Neural progenitor cell (in vitro differentiated cells): ENCODE data around the gene KLK7. TPM values are rescaled to one million over a fixed set of nuclear protein-coding genes. Genes with fewer than 3 reads are reported as not detected.

Source experiments
- DNase-seq: peaks from one replicate; pipeline ENCODE4 v3.0.0-alpha.2; 2016; ENCODE audit warnings: low spot score
- H2AFZ ChIP-seq: fragments of 200-600 bp; sonication (generic); replicated peaks from 2 replicates; pipeline ENCODE4 v1.6.1; 2016; ENCODE audit warnings: antibody characterized with exemption
- H3F3A ChIP-seq: fragments of 200-600 bp; sonication (generic); 2 replicates; pipeline ENCODE4 v1.6.1; 2016; ENCODE audit warnings: antibody characterized with exemption, low read depth
- H3K27ac ChIP-seq: fragments of 200-600 bp; sonication (generic); 2 replicates; pipeline ENCODE4 v1.5.1; 2016; ENCODE audit warnings: mild to moderate bottlenecking
- H3K27me3 ChIP-seq: fragments of 200-600 bp; sonication (generic); 2 replicates; pipeline ENCODE4 v1.6.1; 2016; ENCODE audit warnings: mild to moderate bottlenecking, moderate library complexity
- H3K36me3 ChIP-seq: fragments of 200-600 bp; sonication (generic); 2 replicates; pipeline ENCODE4 v1.5.1; 2016
- H3K4me1 ChIP-seq: fragments of 200-600 bp; sonication (generic); 2 replicates; pipeline ENCODE4 v1.6.1; 2016; ENCODE audit warnings: mixed run types
- H3K4me2 ChIP-seq: fragments of 200-600 bp; sonication (generic); 2 replicates; pipeline ENCODE4 v1.6.1; 2016
- H3K4me3 ChIP-seq: fragments of 200-600 bp; sonication (generic); 2 replicates; pipeline ENCODE4 v1.5.1; 2016
- H3K79me2 ChIP-seq: fragments of 200-600 bp; sonication (generic); 2 replicates; pipeline ENCODE4 v1.6.1; 2016; ENCODE audit warnings: low read depth
- H3K9ac ChIP-seq: fragments of 200-600 bp; sonication (generic); 2 replicates; pipeline ENCODE4 v1.6.1; 2016
- H3K9me3 ChIP-seq: fragments of 200-600 bp; sonication (generic); 2 replicates; pipeline ENCODE4 v1.5.1; 2016; ENCODE audit warnings: low read depth
- H4K20me1 ChIP-seq: fragments of 200-600 bp; sonication (generic); 2 replicates; pipeline ENCODE4 v1.6.1; 2016; ENCODE audit warnings: low read depth
- H3K27ac Mint-ChIP-seq: 3 replicates; pipeline ENCODE4 v1.8.0; 2021; ENCODE audit warnings: mixed read lengths
- H3K27me3 Mint-ChIP-seq: 2 replicates; pipeline ENCODE4 v1.8.0; 2022; ENCODE audit warnings: low read depth, mild to moderate bottlenecking, inconsistent platforms, moderate library complexity, mixed read lengths; ENCODE audit not compliant: insufficient read depth
- H3K36me3 Mint-ChIP-seq: 3 replicates; pipeline ENCODE4 v1.8.0; 2021; ENCODE audit warnings: mixed read lengths
- H3K4me1 Mint-ChIP-seq: 3 replicates; pipeline ENCODE4 v1.8.0; 2021; ENCODE audit warnings: mixed read lengths
- H3K4me3 Mint-ChIP-seq: 3 replicates; pipeline ENCODE4 v1.8.0; 2021; ENCODE audit warnings: mild to moderate bottlenecking, moderate library complexity, mixed read lengths
- H3K9me3 Mint-ChIP-seq: 3 replicates; pipeline ENCODE4 v1.8.0; 2020; ENCODE audit warnings: mixed read lengths
- EZH2 ChIP-seq: fragments of 200-600 bp; sonication (generic); IDR thresholded peaks from 2 replicates; pipeline ENCODE4 v1.6.1; 2017; ENCODE audit warnings: antibody characterized with exemption, mild to moderate bottlenecking, moderate library complexity
- EZH2phosphoT487 ChIP-seq: fragments of 200-600 bp; sonication (generic); IDR thresholded peaks from 2 replicates; pipeline ENCODE4 v1.6.1; 2017; ENCODE audit warnings: antibody characterized with exemption
- total RNA-seq: library from RNA; depleted of rRNA; stranded (reverse); fragments of >200 nt; gene quantifications from 2 replicates; pipeline ENCODE4 v1.2.3, GENCODE V29; 2015; ENCODE audit warnings: low replicate concordance
- TF ChIP-seq, protein P1 (sequence below): fragments of 200-600 bp; sonication (generic); IDR thresholded peaks from 2 replicates; pipeline ENCODE4 v1.5.1; 2017; ENCODE audit warnings: antibody characterized with exemption, mild to moderate bottlenecking

The KLK7 gene
- total RNA-seq, 1 donor from 2014 or later = 0.36 TPM

DNA sequence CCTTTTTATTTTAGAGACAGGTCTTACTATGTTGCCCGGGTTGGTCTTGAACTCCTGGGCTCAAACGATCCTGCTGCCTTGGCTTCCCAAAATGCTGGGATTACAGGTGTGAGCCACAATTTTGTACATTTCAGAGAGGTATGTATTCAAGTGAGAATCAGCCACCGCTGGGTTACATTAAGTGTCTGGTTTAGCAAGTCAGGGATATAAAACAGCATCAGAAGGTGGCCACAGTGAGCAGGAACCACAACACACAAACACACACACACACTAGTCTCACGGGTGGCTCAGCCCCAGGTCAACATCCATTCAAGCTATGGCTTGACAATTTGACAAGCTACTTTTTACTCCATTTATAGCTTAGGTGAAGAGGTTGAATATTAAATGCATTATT, 51.0 kb downstream of the KLK7 start:
- Histone ChIP-seq H4K20me1 (no peaks in the 10 kb centered on the region), H3K27me3 (peaks cover 22% of the 10 kb centered on the region), H3K4me1 (no peaks in the 10 kb centered on the region), H2AFZ (no peak overlapping the region), H3K4me2 (no peak overlapping the region), H3K9ac (no peak overlapping the region), H3K79me2 (no peaks in the 10 kb centered on the region), H3K4me3 (no peak overlapping the region), H3F3A (peaks cover 5% of the 10 kb centered on the region), H3K9me3 (no peaks in the 10 kb centered on the region), H3K27ac (no peak overlapping the region), H3K36me3 (no peaks in the 10 kb centered on the region)
- no peaks in the 10 kb centered on the region for H3K36me3 Mint-ChIP-seq
- H3K4me1 Mint-ChIP-seq = peaks cover 4% of the 10 kb centered on the region
- no peak for DNase-seq
- TF ChIP-seq, protein P1, sequence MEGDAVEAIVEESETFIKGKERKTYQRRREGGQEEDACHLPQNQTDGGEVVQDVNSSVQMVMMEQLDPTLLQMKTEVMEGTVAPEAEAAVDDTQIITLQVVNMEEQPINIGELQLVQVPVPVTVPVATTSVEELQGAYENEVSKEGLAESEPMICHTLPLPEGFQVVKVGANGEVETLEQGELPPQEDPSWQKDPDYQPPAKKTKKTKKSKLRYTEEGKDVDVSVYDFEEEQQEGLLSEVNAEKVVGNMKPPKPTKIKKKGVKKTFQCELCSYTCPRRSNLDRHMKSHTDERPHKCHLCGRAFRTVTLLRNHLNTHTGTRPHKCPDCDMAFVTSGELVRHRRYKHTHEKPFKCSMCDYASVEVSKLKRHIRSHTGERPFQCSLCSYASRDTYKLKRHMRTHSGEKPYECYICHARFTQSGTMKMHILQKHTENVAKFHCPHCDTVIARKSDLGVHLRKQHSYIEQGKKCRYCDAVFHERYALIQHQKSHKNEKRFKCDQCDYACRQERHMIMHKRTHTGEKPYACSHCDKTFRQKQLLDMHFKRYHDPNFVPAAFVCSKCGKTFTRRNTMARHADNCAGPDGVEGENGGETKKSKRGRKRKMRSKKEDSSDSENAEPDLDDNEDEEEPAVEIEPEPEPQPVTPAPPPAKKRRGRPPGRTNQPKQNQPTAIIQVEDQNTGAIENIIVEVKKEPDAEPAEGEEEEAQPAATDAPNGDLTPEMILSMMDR = no peak
- TF ChIP-seq EZH2 (no peak), EZH2phosphoT487 (no peak)
- H3K9me3 Mint-ChIP-seq = peaks cover 2% of the 10 kb centered on the region
- H3K4me3 Mint-ChIP-seq = no peak overlapping the region
- no peak overlapping the region for H3K27ac Mint-ChIP-seq
- peaks cover 12% of the 10 kb centered on the region for H3K27me3 Mint-ChIP-seq

DNA sequence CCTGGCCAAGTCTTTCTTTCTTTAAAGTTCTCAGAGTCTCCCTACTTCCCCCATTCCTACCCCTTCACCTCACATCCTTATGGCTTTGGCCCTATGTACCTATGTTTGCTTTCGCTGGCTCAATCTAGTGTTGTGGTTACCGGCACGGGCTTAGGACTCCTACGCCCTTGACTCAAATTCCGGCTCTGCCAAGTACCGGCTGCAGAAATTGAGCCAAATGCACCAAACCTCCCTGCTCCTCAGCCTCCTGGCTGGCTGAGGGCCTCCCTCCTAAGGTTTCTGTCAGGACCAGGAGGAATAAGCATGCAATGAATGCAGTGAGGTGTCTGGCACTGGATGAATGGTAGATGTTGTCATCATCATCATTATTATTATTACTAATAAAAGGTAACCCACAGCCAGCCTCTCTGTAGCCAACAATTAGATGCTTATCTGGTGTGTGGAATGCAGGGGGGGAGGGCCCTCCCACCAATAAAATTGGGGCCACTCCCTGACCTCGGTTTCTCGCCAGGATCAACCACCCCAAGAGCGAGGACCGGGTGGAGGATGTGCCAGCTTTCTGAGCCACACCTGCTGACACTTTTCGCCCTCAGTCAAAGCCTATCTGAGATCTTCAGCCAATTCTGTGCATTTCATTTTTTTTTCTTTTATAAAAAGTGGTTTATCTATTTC, 51.6 kb downstream of the KLK7 start:
- Histone ChIP-seq H3K4me3 (no peak overlapping the region), H3K27ac (no peak overlapping the region), H3K27me3 (peaks cover 22% of the 10 kb centered on the region), H3K79me2 (no peaks in the 10 kb centered on the region), H3K4me2 (no peak overlapping the region), H3F3A (peaks cover 5% of the 10 kb centered on the region), H3K9me3 (no peaks in the 10 kb centered on the region), H2AFZ (no peak overlapping the region), H3K36me3 (no peaks in the 10 kb centered on the region), H4K20me1 (no peaks in the 10 kb centered on the region), H3K4me1 (no peaks in the 10 kb centered on the region), H3K9ac (no peak overlapping the region)
- DNase-seq = no peak
- H3K27ac Mint-ChIP-seq = no peak overlapping the region
- peaks cover 12% of the 10 kb centered on the region for H3K27me3 Mint-ChIP-seq
- H3K4me3 Mint-ChIP-seq = no peak overlapping the region
- H3K9me3 Mint-ChIP-seq = peaks cover 2% of the 10 kb centered on the region
- peaks cover 4% of the 10 kb centered on the region for H3K4me1 Mint-ChIP-seq
- TF ChIP-seq EZH2phosphoT487 = no peak
- no peaks in the 10 kb centered on the region for H3K36me3 Mint-ChIP-seq

DNA sequence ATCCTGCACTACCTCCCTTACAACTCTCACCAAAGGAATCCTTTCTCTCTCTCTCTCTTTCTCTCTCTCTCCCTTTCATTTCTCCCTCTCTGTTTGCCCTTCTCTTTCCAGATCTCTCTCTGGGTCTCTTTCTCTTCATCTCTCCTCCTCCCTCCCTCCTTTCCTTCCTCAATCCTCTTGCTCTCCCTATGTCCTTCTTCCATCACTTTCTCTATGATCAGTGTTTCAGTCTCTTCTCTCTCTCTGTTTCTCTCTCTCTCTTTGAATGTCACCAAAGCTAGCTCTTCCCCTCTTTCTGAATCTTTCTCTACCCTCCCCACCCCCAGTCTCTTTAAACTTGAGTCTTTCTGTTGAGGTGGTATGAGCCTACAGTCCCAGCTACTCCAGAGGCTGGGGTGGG, 52.7 kb downstream of the KLK7 start:
- TF ChIP-seq, protein P1 = no peak
- no peak for TF ChIP-seq EZH2phosphoT487
- H3K36me3 Mint-ChIP-seq = no peaks in the 10 kb centered on the region
- DNase-seq = no peak
- H4K20me1 ChIP-seq = no peaks in the 10 kb centered on the region
- H3K27me3 ChIP-seq = peaks cover 24% of the 10 kb centered on the region
- no peak overlapping the region for H3K4me2 ChIP-seq
- peaks cover 2% of the 10 kb centered on the region for H3K9me3 Mint-ChIP-seq
- peaks cover 4% of the 10 kb centered on the region for H3K4me1 Mint-ChIP-seq
- peaks cover 12% of the 10 kb centered on the region for H3K27me3 Mint-ChIP-seq
- no peak overlapping the region for H3K4me3 ChIP-seq
- no peak overlapping the region for H3K27ac ChIP-seq
- no peak overlapping the region for H3K9ac ChIP-seq
- no peaks in the 10 kb centered on the region for H3K9me3 ChIP-seq
- no peaks in the 10 kb centered on the region for H3K79me2 ChIP-seq
- H3K4me1 ChIP-seq = no peaks in the 10 kb centered on the region
- no peak overlapping the region for H2AFZ ChIP-seq
- no peak overlapping the region for H3K27ac Mint-ChIP-seq
- H3F3A ChIP-seq = peaks cover 5% of the 10 kb centered on the region
- H3K4me3 Mint-ChIP-seq = no peak overlapping the region
- H3K36me3 ChIP-seq = no peaks in the 10 kb centered on the region

DNA sequence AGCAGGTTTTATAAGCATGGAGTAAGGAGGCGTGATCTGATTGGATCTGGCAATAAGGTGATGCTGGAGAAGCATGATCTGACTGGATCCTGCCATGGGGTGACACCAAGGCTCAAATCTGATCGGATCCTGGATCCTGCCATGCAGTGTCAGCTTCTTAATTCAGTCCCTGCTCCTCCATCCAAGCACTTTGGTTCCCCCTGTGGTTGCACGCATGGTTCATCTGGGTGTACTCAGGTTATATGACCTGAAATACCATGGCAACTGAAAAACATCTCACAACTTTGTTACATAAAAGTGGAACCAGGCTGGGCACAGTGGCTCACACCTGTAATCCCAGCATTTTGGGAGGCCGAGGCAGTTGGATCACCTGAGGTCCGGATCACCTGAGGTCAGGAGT, 54.9 kb downstream of the KLK7 start:
- no peaks in the 10 kb centered on the region for H4K20me1 ChIP-seq
- Mint-ChIP-seq H3K9me3 (peaks cover 2% of the 10 kb centered on the region), H3K4me1 (peaks cover 4% of the 10 kb centered on the region), H3K27ac (no peak overlapping the region), H3K27me3 (peaks cover 10% of the 10 kb centered on the region), H3K4me3 (no peak overlapping the region), H3K36me3 (no peaks in the 10 kb centered on the region)
- no peaks in the 10 kb centered on the region for H3K9me3 ChIP-seq
- H3K9ac ChIP-seq = no peak overlapping the region
- peaks cover 5% of the 10 kb centered on the region for H3F3A ChIP-seq
- peaks cover 43% of the 10 kb centered on the region for H3K27me3 ChIP-seq
- H3K4me1 ChIP-seq = no peaks in the 10 kb centered on the region
- no peaks in the 10 kb centered on the region for H3K79me2 ChIP-seq
- no peak for DNase-seq
- H3K27ac ChIP-seq = no peak overlapping the region
- no peak overlapping the region for H3K4me3 ChIP-seq
- H3K36me3 ChIP-seq = no peaks in the 10 kb centered on the region
- TF ChIP-seq, protein P1 = no peak
- no peak for TF ChIP-seq EZH2phosphoT487
- TF ChIP-seq EZH2 = no peak
- no peak overlapping the region for H3K4me2 ChIP-seq
- no peak overlapping the region for H2AFZ ChIP-seq
